Loucy (cell line): ENCODE results near the gene DGKI.

ENCODE experiments used
- H2AFZ ChIP-seq: fragments of 200-600 bp; sonication (generic); 2 replicates; pipeline ENCODE4 v1.6.0; 2016; ENCODE audit warnings: antibody characterized with exemption, mild to moderate bottlenecking, low read length, moderate library complexity
- H3F3A ChIP-seq: fragments of 200-600 bp; 2 replicates; pipeline ENCODE4 v1.6.0; 2016; ENCODE audit warnings: antibody characterized with exemption, low read depth, mild to moderate bottlenecking
- H3K27me3 ChIP-seq: fragments of 200-600 bp; sonication (generic); 2 replicates; pipeline ENCODE4 v1.6.1; 2014; ENCODE audit warnings: low read length, mild to moderate bottlenecking; ENCODE audit not compliant: insufficient read depth, poor library complexity, severe bottlenecking
- H3K36me3 ChIP-seq: fragments of 200-600 bp; sonication (generic); 2 replicates; pipeline ENCODE4 v1.6.1; 2016; ENCODE audit warnings: low read length; ENCODE audit not compliant: insufficient read depth
- H3K4me1 ChIP-seq: fragments of 200-600 bp; sonication (generic); 2 replicates; pipeline ENCODE4 v1.5.1; 2014; ENCODE audit warnings: low read length, mild to moderate bottlenecking; ENCODE audit not compliant: insufficient read depth, poor library complexity, severe bottlenecking
- H3K4me2 ChIP-seq: fragments of 200-600 bp; sonication (generic); 2 replicates; pipeline ENCODE4 v1.6.0; 2014; ENCODE audit warnings: antibody characterized with exemption, low read length, low read depth, mild to moderate bottlenecking; ENCODE audit not compliant: poor library complexity, severe bottlenecking
- H3K4me3 ChIP-seq: fragments of 200-600 bp; sonication (generic); 2 replicates; pipeline ENCODE4 v1.5.1; 2014; ENCODE audit warnings: low read length, mild to moderate bottlenecking, mixed read lengths; ENCODE audit not compliant: poor library complexity, severe bottlenecking
- H3K79me2 ChIP-seq: fragments of 200-600 bp; sonication (generic); 2 replicates; pipeline ENCODE4 v1.6.1; 2014; ENCODE audit warnings: low read length; ENCODE audit not compliant: insufficient read depth
- H3K9ac ChIP-seq: fragments of 200-600 bp; sonication (generic); 2 replicates; pipeline ENCODE4 v1.6.0; 2014; ENCODE audit warnings: mild to moderate bottlenecking, low read depth, low read length, moderate library complexity; ENCODE audit not compliant: poor library complexity, severe bottlenecking
- H3K9me2 ChIP-seq: fragments of 200-600 bp; sonication (generic); replicated peaks from 2 replicates; pipeline ENCODE4 v1.6.1; 2016; ENCODE audit warnings: low read depth, low read length, mixed read lengths
- H3K9me3 ChIP-seq: fragments of 200-600 bp; sonication (generic); 2 replicates; pipeline ENCODE4 v1.6.1; 2014; ENCODE audit warnings: mild to moderate bottlenecking, antibody characterized with exemption, low read length, low read depth; ENCODE audit not compliant: insufficient read depth
- H4K20me1 ChIP-seq: fragments of 200-600 bp; sonication (generic); 2 replicates; pipeline ENCODE4 v1.6.0; 2014; ENCODE audit warnings: antibody characterized with exemption, low read length, mild to moderate bottlenecking; ENCODE audit not compliant: insufficient read depth, poor library complexity, severe bottlenecking
- CTCF ChIP-seq: fragments of 200-600 bp; sonication (generic); conservative IDR thresholded peaks from 2 replicates; pipeline ENCODE4 v1.5.1; 2014; ENCODE audit warnings: mild to moderate bottlenecking, antibody characterized with exemption, low read length
- EZH2phosphoT487 ChIP-seq: fragments of 200-600 bp; IDR thresholded peaks from 2 replicates; pipeline ENCODE4 v1.6.1; 2018; ENCODE audit warnings: antibody characterized with exemption, mild to moderate bottlenecking, moderate library complexity, borderline replicate concordance

The DGKI gene

GRCh38 chr7:137583172-137583571 lies 263.6 kb downstream of the DGKI start:
- Histone ChIP-seq H3K4me2 (no peak overlapping the region), H3K9me2 (no peaks in the 10 kb centered on the region), H3K9ac (no peak overlapping the region), H4K20me1 (no peaks in the 10 kb centered on the region), H3F3A (no peaks in the 10 kb centered on the region), H2AFZ (no peak overlapping the region), H3K4me1 (no peaks in the 10 kb centered on the region), H3K4me3 (no peak overlapping the region), H3K79me2 (no peaks in the 10 kb centered on the region), H3K27me3 (no peaks in the 10 kb centered on the region), H3K36me3 (no peaks in the 10 kb centered on the region), H3K9me3 (no peaks in the 10 kb centered on the region)
- TF ChIP-seq EZH2phosphoT487 (no peak), CTCF (no peak)

GRCh38 chr7:137579913-137580640 lies 266.7 kb downstream of the DGKI start:
- Histone ChIP-seq H3K9ac (no peak overlapping the region), H2AFZ (no peak overlapping the region), H3K9me3 (no peaks in the 10 kb centered on the region), H3K36me3 (no peaks in the 10 kb centered on the region), H3K4me2 (no peak overlapping the region), H3K4me3 (no peak overlapping the region), H3F3A (no peaks in the 10 kb centered on the region), H3K9me2 (no peaks in the 10 kb centered on the region), H3K4me1 (no peaks in the 10 kb centered on the region), H3K79me2 (no peaks in the 10 kb centered on the region), H3K27me3 (no peaks in the 10 kb centered on the region), H4K20me1 (no peaks in the 10 kb centered on the region)
- no peak for TF ChIP-seq EZH2phosphoT487
- no peak for TF ChIP-seq CTCF

- Histone ChIP-seq H3K9ac (no peak overlapping the region), H3K36me3 (no peaks in the 10 kb centered on the region), H3K9me2 (no peaks in the 10 kb centered on the region), H3K4me3 (no peak overlapping the region), H4K20me1 (no peaks in the 10 kb centered on the region), H3K4me2 (no peak overlapping the region), H2AFZ (no peak overlapping the region), H3K27me3 (no peaks in the 10 kb centered on the region), H3K4me1 (no peaks in the 10 kb centered on the region), H3F3A (no peaks in the 10 kb centered on the region), H3K9me3 (no peaks in the 10 kb centered on the region), H3K79me2 (no peaks in the 10 kb centered on the region)
- no peak for TF ChIP-seq EZH2phosphoT487
- no peak for TF ChIP-seq CTCF
These were observed 268.2 kb downstream of the DGKI start for GRCh38 chr7:137578541-137578940.
